ENCODE results near the gene DHRS2. TPM values are rescaled to one million over a fixed set of nuclear protein-coding genes. Genes with fewer than 3 reads are reported as not detected.

The DHRS2 gene
- total and polyA plus RNA-seq, 2 of the 13 experiments (the other 11 are each of a cell fraction or from before 2014, with no cell fraction given), result 1,621 to 3,021 TPM

GRCh38 chr14:23626946-23627345, 9.2 kb upstream of the DHRS2 start:
- intact Hi-C loops (cut with micrococcal nuclease; ENCODE audit: unreplicated experiment) (no loop called here), in situ Hi-C loops (cut with HindIII; ENCODE audit: extremely low pct_ligation_motif_present, low pct_unique_long_range_greater_than_20kb) (no loop called here)
- ChIA-PET CTCF (ENCODE audit: low intra/inter-chr PET ratio, low total read pairs) (no interaction called here), POLR2A (interaction anchor here (1.0 to 3.5 kb wide), 7 partner anchors 9 to 467 kb away, joined by 3 to 24 read pairs (median 6); partner anchors contain the start of genes DHRS2 and PCK2)
- Histone ChIP-seq H3K9ac (ENCODE audit: insufficient read depth, low read depth, low read length) (no peak overlapping the region), H3K9me3 (ENCODE audit: low read length) (peaks cover 33% of the 10 kb centered on the region), H3K27ac (ENCODE audit: extremely low read length, insufficient read depth, low read length) (no peak overlapping the region), H3K79me2 (ENCODE audit: insufficient read depth, low read length) (no peaks in the 10 kb centered on the region), H3K27me3 (ENCODE audit: control insufficient read depth in 1 of 2, insufficient read depth in 2 of 2, low read length in 2 of 2) (no peaks in the 10 kb centered on the region), H2AFZ (ENCODE audit: low read length) (no peak overlapping the region), H3K4me1 (ENCODE audit: insufficient read depth, low read length) (peaks cover 39% of the 10 kb centered on the region), H3K4me3 (replicated peaks in 1 of 3; ENCODE audit: insufficient read depth in 1 of 3, low read depth in 2 of 3, low read length in 3 of 3) (no peak overlapping the region), H3K36me3 (replicated peaks in 1 of 2; ENCODE audit: control insufficient read depth in 1 of 2, insufficient read depth in 2 of 2, low read length in 2 of 2) (no peaks in the 10 kb centered on the region), H4K20me1 (ENCODE audit: insufficient read depth, low read length) (no peaks in the 10 kb centered on the region), H3K4me2 (ENCODE audit: low read depth, low read length) (no peak overlapping the region)
- FAIRE-seq (no peak), ATAC-seq (no peak), DNase-seq (ENCODE audit: low spot score) (no peak)
- TF ChIP-seq ZNF737 (CRISPR knock-in tag; IDR thresholded peaks at IDR 0.05; ENCODE audit: borderline replicate concordance) (0 out of 2 replicates have a peak, but pooled peaks have one; percentile 72), RARA (CRISPR knock-in tag; IDR thresholded peaks at IDR 0.05) (no peak), ZSCAN5A (CRISPR knock-in tag; IDR thresholded peaks at IDR 0.05; ENCODE audit: borderline replicate concordance) (no peak)
- no TSS peak for BruUV-seq (replicated peaks)

DNA sequence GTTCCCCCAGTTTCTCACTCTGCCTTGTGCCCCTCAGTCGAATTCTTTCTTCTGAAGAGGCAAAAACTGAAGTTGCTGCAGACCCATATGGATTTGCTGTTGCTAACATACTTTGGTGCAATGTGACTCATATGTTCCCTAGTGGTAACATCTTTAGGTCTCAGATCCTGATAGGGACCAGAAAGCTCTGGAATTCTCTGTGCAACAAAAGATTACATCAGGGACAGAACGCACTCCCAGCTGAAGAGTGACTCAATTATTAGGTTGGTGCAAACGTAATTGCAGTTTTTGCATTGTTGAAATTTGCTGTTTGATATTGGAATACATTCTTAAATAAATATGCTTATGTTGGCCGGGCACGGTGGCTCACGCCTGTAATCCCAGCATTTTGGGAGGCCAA, 8.2 kb upstream of the DHRS2 start:
- Histone ChIP-seq H2AFZ (ENCODE audit: low read length) (no peak overlapping the region), H3K27ac (ENCODE audit: extremely low read length, insufficient read depth, low read length) (no peak overlapping the region), H3K9me3 (ENCODE audit: low read length) (peaks cover 33% of the 10 kb centered on the region), H4K20me1 (ENCODE audit: insufficient read depth, low read length) (no peaks in the 10 kb centered on the region), H3K79me2 (ENCODE audit: insufficient read depth, low read length) (no peaks in the 10 kb centered on the region), H3K9ac (ENCODE audit: insufficient read depth, low read depth, low read length) (no peak overlapping the region), H3K4me3 (replicated peaks in 1 of 3; ENCODE audit: insufficient read depth in 1 of 3, low read depth in 2 of 3, low read length in 3 of 3) (no peak overlapping the region), H3K27me3 (ENCODE audit: control insufficient read depth in 1 of 2, insufficient read depth in 2 of 2, low read length in 2 of 2) (no peaks in the 10 kb centered on the region), H3K4me2 (ENCODE audit: low read depth, low read length) (no peak overlapping the region), H3K36me3 (replicated peaks in 1 of 2; ENCODE audit: control insufficient read depth in 1 of 2, insufficient read depth in 2 of 2, low read length in 2 of 2) (no peaks in the 10 kb centered on the region), H3K4me1 (ENCODE audit: insufficient read depth, low read length) (peaks cover 41% of the 10 kb centered on the region)
- no TSS peak for BruUV-seq (replicated peaks)
- FAIRE-seq, result no peak
- no peak for DNase-seq (ENCODE audit: low spot score)
- in situ Hi-C loops (cut with HindIII; ENCODE audit: extremely low pct_ligation_motif_present, low pct_unique_long_range_greater_than_20kb) (no loop called here), intact Hi-C loops (cut with micrococcal nuclease; ENCODE audit: unreplicated experiment) (no loop called here)
- ChIA-PET POLR2A (interaction anchor here (1.0 to 3.5 kb wide), 5 partner anchors 8 to 46 kb away, joined by 5 to 24 read pairs (median 15); partner anchors contain the start of gene DHRS2), CTCF (ENCODE audit: low intra/inter-chr PET ratio, low total read pairs) (no interaction called here)
- 89% methylated on average over 6 of the region's 6 CpGs for WGBS (ENCODE audit: low lambda C conversion rate)
- ATAC-seq, result no peak
- TF ChIP-seq ZNF761 (CRISPR knock-in tag; conservative IDR thresholded peaks at IDR 0.05) (no peak), YEATS4 (CRISPR knock-in tag; IDR thresholded peaks at IDR 0.05; ENCODE audit: borderline replicate concordance) (no peak), KLF15 (CRISPR knock-in tag; IDR thresholded peaks at IDR 0.05; ENCODE audit: borderline replicate concordance) (no peak), ZZZ3 (CRISPR knock-in tag; IDR thresholded peaks at IDR 0.05; ENCODE audit: borderline replicate concordance) (no peak), HHEX (CRISPR knock-in tag; IDR thresholded peaks at IDR 0.05) (no peak), IKZF5 (CRISPR knock-in tag; IDR thresholded peaks at IDR 0.05) (no peak), ZNF782 (CRISPR knock-in tag; IDR thresholded peaks at IDR 0.05; ENCODE audit: borderline replicate concordance) (no peak), ZBTB20 (CRISPR knock-in tag; IDR thresholded peaks at IDR 0.05; ENCODE audit: borderline replicate concordance, low read depth) (no peak), ZNF660 (CRISPR knock-in tag; IDR thresholded peaks at IDR 0.05; ENCODE audit: borderline replicate concordance, low read depth) (no peak), ZNF230 (CRISPR knock-in tag; IDR thresholded peaks at IDR 0.05) (no peak)
- TF ChIP-seq, protein P1, sequence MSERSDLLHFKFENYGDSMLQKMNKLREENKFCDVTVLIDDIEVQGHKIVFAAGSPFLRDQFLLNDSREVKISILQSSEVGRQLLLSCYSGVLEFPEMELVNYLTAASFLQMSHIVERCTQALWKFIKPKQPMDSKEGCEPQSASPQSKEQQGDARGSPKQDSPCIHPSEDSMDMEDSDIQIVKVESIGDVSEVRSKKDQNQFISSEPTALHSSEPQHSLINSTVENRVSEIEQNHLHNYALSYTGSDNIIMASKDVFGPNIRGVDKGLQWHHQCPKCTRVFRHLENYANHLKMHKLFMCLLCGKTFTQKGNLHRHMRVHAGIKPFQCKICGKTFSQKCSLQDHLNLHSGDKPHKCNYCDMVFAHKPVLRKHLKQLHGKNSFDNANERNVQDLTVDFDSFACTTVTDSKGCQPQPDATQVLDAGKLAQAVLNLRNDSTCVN (CRISPR knock-in tag; IDR thresholded peaks at IDR 0.05; ENCODE audit: borderline replicate concordance), result no peak

Measured in HepG2 (cell line).